Kidney epithelial cell (primary cell): Measurements from ENCODE around the gene PIP4K2C. TPM values are rescaled to one million over a fixed set of nuclear protein-coding genes. Genes with fewer than 3 reads are reported as not detected.

Experiments
- DNase-seq: peaks from one replicate; pipeline ENCODE4 v3.0.0-alpha.2; 2010; ENCODE audit warnings: low read depth
- H3K27me3 ChIP-seq: 2 replicates; pipeline ENCODE4 v1.6.0; 2011; ENCODE audit warnings: low read length; ENCODE audit not compliant: control insufficient read depth, insufficient read depth
- H3K36me3 ChIP-seq: 2 replicates; pipeline ENCODE4 v1.5.1; 2011; ENCODE audit warnings: low read length; ENCODE audit not compliant: control insufficient read depth, insufficient read depth
- H3K4me3 ChIP-seq: 2 replicates; pipeline ENCODE4 v1.5.1; 2011; ENCODE audit warnings: low read depth, mild to moderate bottlenecking, control low read depth, low read length
- CTCF ChIP-seq: IDR thresholded peaks from 2 replicates; pipeline ENCODE4 v1.5.1; 2011; ENCODE audit warnings: mild to moderate bottlenecking, moderate library complexity, low read length, control low read depth, inconsistent platforms; ENCODE audit not compliant: insufficient read depth, poor library complexity, severe bottlenecking
- total RNA-seq: library from RNA; depleted of rRNA; stranded (reverse); fragments of >200 nt; gene quantifications from 2 replicates; pipeline ENCODE4 v1.2.3, GENCODE V29; 2015

PIP4K2C gene
- total RNA-seq, 1 donor from 2014 or later: 105 TPM

- Histone ChIP-seq H3K36me3 (peaks cover 2% of the 10 kb centered on the region), H3K4me3 (no peak overlapping the region), H3K27me3 (no peaks in the 10 kb centered on the region)
- no peak for DNase-seq
- TF ChIP-seq CTCF: no peak
Measured at GRCh38 chr12:57593187-57593586, 2.2 kb downstream of the PIP4K2C start.

GRCh38 chr12:57600395-57600794 lies 9.4 kb downstream of the PIP4K2C start:
- DNase-seq: no peak
- TF ChIP-seq CTCF: no peak
- Histone ChIP-seq H3K36me3 (peaks cover 2% of the 10 kb centered on the region), H3K4me3 (no peak overlapping the region), H3K27me3 (no peaks in the 10 kb centered on the region)

GRCh38 chr12:57602544-57602943 lies 11.6 kb downstream of the PIP4K2C start:
- no peak for TF ChIP-seq CTCF
- no peaks in the 10 kb centered on the region for H3K36me3 ChIP-seq
- DNase-seq: no peak
- H3K27me3 ChIP-seq: no peaks in the 10 kb centered on the region
- no peak overlapping the region for H3K4me3 ChIP-seq

- no peak for DNase-seq
- no peaks in the 10 kb centered on the region for H3K27me3 ChIP-seq
- H3K4me3 ChIP-seq: no peak overlapping the region
- no peak for TF ChIP-seq CTCF
- H3K36me3 ChIP-seq: no peaks in the 10 kb centered on the region
Measured at GRCh38 chr12:57603324-57603723, 12.3 kb downstream of the PIP4K2C start.

GRCh38 chr12:57603815-57604453 lies 12.9 kb downstream of the PIP4K2C start:
- H3K27me3 ChIP-seq: no peaks in the 10 kb centered on the region
- DNase-seq: no peak
- no peak for TF ChIP-seq CTCF
- no peaks in the 10 kb centered on the region for H3K36me3 ChIP-seq
- H3K4me3 ChIP-seq: peak overlapping the region; percentile 66

GRCh38 chr12:57604454-57604991 lies 13.5 kb downstream of the PIP4K2C start, which contains the start of gene DTX3:
DTX3 (plus strand) TSS chr12:57604824; CDS start chr12:57606518, 1,694 bp downstream.
- H3K36me3 ChIP-seq: no peaks in the 10 kb centered on the region
- no peak for TF ChIP-seq CTCF
- DNase-seq: no peak
- H3K27me3 ChIP-seq: no peaks in the 10 kb centered on the region
- peak within 1 kb of the TSS; percentile 66 for H3K4me3 ChIP-seq
